GM18907 (cell line): Measurements from ENCODE around the gene AGBL1.

Experiments used
- ATAC-seq: cut with Tn5 transposase; IDR thresholded peaks from one replicate; pipeline ENCODE4 v1.9.1; 2021; ENCODE audit warnings: mild to moderate bottlenecking, moderate library complexity; ENCODE audit not compliant: unreplicated experiment

The AGBL1 gene

DNA sequence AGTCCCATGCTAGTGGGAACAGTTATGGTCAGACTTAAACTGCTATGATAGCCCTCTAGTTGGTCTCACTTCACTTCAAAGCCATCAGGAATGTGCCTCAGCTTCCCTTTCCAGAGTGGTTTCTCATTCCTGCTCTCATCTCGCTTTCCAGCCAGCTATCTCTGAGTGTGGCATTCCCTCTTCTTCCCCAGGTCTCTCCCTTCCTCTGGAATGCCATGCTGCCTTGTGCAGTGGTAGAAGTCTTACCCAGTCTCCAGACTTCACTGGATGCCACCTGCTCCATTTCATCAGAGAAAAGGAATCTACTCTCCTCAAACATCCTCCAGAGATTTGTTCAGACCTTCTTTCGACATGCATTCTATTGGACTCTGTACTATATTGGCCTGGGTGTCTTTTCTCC lies 83.0 kb downstream of the AGBL1 start:
- no peak for ATAC-seq

DNA sequence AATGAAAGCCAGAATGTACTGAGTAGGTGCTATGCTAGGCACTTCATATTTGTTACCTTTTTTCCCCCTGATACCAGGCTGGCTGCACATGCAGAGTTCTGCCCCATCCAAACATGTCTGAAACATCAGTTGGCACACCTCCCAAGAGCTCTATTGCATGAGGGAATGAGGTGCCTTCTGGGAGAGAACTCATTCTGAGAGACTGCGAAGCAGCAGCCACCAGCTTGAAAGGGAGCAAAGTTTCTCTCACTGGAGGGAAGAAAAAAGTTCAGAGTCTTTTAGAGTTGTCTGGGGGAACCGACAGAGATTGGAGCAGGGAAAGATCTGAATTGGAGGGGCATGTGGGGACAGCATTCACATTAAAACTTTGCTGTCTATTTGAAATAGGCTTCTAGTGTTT lies 84.1 kb downstream of the AGBL1 start:
- no peak for ATAC-seq

DNA sequence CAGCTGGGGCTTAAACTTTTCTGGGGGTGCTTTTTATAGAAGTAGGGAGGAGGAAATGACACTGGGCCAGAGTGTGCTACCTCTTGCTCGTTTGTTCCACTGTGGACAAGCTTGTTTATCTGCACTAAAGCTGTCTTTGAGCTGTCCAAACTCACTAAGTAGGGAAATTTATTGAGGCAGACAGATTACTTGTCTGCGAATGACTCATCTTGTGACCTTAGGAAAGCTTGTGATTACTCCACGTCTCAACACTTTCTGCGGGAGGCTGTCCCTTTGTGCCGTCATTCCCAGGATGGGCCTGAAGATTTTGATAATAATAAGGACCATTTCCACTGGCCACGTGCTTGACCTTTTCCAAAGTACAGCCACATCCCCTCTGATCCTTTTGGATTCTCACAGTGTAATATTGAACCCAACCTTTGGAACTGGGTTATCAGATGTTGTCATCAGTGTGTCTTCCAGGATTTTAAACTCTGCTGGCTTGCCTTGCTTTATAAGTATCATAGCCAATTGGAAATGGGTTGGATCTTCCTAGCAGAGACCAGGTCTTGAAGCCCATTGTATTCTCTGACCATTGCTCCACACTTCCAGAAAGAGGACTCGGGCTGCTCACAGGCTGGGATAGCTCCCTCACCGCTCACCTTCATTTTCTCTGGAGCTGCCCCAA lies 84.7 kb downstream of the AGBL1 start:
- ATAC-seq: no peak

DNA sequence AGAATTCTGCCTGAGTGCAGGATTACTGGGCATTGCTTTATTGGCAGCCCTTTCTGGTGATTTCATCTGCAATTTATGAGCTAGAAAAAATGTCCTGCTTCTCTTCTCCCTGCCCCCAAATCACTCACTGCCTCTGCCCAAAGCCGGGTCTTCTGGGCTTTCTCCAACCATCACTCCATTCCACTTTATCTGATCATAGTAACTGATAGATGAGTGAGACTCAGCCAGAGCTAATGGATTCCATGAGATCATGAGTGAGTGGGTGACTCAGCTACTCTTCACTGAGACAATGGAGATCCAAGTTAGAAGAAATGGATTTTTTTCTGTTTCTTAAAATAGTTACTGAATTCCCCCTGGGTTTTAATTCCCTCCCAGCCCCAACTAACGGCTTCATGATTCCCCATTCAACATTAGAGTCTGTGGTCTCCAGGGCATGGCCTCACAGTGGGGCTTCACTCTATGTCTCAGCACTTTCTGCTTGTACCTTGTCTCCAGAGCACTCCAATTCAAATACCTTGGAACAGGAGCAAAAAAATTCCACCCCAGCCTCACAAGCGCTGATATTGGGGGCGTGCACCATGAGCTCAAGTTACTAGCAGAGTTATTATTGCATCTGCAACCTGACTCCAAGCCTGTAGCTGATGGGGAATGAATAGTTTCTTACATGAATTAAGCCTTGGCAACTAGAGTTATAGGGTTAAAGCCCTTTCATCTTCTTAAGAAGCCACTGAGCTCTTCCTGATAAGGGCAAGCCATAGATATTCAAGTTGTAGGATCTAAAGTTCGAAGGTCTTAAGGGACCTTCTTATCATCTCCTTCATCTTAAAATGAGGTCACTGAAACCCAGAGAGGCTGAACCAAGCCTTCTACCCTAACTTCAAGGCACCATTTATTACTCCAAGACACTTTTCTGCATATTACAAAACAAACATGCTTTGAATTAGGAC lies 85.9 kb downstream of the AGBL1 start:
- ATAC-seq: no peak

DNA sequence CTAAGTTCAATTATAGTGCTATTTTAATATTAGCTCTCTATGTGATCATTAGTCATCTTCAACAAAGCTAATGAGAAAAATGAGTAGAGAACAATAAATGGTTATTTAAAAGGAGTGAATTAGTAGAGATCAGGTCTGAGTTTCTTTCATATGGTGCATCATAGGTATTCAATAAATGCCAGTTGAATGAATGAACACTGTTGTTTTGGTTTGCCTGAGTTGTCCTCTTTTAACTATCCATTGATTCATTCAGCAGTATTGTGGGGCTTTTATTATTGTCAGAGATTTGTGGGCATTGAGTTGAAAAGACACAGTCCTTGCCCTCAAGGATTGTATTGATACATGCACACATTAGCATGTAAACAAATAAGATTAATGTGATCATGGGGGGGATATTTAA lies 88.2 kb downstream of the AGBL1 start:
- ATAC-seq: no peak

DNA sequence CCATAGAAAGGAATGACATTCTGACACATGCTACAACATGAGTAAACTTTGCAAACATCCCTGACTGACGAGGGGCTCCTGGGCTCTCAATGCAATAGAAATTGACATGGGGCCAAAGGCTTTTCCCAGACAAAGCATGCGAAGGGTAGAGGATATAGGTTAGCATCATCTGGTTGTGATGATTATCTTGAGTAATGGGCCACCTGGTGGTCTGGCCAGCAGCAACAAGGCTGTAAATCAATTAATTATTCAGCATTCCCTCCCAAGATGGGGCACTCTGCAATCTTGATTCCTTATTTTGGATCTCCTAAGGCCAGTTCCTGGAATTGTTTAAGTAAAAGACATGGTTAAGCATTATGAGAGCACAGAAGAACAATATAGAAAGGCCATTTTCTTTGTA lies 99.2 kb downstream of the AGBL1 start:
- ATAC-seq: no peak

DNA sequence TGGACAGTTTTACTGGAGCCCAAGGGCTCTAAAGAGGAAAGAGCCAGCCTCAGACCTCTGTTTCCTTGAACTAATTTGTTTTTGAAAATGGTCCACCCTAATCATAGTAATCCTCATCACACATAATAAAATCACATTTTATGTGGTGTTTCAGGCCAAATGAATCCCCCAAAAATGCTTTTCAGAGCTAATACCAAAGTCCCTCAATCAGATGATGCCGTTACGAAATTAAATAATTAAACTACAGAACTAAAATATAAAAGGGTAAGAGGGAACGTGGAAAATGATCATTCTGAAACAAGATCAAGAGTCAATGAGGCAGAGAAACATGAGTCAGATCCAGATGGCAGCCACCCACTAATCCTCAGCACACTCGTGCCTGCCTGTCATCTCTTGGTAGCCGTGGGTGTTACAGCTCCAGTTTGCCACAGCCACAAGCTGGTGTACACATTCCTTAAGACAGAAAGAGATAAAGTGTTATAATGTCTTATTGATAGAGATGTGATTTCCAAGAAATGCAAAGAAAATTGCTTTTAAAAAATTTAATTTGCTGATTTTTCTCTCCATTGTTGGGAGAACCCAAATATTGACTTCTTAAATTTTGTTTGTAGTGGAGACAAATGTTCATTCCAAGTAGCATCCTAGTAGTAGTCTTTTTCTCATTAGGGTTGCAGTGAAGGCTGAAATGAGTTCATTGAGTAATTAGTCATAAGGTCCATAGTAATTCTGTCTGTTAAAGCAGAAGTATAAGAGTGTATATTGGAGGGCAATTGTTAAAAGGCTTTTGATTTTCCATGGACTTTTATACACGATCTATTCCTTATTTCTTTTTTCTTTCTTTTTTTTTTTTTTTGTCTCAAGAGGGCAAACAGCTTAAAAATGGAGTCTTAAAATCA lies 104.2 kb downstream of the AGBL1 start:
- ATAC-seq: no peak

DNA sequence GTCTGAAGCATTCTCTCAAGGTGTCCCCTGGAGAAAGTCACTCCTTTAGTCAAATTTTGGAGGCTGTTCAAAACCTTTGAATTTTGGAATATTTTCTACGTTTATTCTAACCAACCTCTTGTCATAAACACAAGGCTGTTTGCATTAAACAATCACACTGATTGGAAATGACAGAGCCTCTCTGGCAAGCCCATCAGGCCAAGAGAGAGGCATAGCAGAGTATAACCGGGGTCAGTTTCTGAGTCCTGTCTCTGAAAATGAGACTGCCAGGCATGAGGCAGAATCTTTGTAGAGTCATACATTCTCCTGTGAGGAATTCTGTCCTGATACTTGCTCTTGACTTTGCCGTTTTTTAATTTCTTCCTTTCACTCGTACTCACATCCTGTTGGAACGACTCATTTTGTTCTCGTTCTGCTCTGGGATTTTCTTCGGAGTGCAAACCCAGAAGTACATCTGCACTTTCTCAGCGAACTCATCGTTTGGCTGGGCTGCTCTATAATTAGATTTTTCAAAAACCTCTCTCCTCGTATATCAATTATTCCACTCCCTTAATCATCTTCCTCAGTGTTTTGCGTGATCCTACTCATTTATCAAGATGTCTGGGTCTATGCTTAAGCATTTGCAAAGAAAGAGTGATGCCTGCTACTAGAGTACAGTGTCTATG lies 114.2 kb downstream of the AGBL1 start:
- ATAC-seq: no peak

DNA sequence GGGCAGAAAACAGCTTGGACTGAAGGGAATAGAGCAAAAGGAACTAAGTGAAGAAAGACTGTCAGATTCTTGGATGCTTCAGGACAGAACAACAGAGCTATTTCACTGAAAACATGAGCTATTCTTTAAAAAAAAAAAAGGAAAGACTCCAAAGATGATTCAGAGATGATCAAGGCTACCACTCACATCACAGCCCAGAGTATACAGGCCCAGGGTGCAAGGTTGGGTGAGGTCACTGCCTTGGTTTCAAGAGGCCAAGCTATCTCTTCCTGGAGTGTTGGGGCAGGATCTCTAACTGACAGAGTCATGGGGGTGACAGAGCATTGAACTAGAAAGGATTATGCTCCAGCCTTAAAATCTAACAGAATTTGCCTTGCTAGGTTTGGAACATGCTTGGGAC lies 118.1 kb downstream of the AGBL1 start:
- ATAC-seq: no peak

DNA sequence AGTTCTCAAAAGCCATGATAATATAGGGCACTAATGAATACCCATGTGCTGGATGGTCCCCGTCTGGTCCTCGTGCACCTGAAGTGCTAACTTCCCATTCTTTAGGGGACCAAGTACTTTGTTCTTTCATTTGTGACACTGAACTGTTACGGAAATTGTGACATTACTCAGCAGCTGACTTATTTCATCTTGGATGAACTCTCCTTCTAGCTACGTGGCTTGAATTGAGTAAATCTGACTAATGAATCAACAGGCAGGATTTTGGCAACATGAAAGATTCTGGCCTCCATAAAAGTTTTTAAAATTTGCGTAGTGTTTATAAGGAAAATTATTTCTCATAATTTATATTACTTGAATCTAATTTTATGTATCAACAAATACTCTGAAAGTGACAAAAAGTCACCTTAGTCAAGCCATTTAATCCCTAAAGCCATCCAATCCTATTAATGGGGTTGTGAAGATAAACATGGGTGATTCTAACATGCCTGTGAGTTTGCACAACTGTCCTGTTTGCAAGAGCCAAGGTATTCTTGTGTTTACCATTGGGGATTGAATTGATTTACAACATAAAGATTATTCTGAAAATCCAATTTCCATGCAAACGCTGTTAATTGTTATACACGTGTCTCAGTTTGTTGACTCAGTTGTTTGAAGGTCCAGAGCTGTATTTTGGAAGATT lies 119.9 kb downstream of the AGBL1 start:
- ATAC-seq: no peak

DNA sequence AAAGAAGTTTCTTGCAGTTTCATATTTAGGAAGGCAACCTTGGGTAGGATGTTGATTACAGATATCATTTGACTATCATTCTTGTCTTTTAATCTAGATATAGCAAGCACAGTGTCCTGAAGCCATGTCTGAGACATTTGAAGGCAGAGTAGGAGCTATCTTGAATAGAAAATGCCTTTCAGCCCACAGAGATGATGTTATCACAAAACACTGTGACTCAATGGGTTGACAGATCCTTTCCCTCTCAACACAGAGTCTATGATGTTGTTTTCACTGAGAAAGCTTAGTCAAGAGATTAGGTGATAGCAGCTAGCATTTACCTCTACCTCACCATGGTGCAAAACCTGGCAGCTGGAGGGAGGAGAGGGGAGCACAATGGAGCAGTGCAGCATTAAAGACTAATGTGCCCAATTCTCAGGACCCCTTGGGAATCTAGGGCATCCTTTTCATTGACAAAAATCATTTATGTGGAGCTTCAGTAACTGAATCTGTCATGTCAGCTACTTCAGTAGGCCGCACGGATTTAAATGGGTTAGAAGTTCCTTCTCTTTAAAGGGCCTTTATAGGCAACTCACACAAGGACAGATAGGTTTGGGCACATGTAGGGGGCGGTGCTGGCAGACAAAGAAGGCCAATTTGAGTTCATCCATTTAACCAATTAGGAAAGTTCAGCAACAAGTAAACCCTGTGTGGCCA lies 121.8 kb downstream of the AGBL1 start:
- ATAC-seq: no peak

DNA sequence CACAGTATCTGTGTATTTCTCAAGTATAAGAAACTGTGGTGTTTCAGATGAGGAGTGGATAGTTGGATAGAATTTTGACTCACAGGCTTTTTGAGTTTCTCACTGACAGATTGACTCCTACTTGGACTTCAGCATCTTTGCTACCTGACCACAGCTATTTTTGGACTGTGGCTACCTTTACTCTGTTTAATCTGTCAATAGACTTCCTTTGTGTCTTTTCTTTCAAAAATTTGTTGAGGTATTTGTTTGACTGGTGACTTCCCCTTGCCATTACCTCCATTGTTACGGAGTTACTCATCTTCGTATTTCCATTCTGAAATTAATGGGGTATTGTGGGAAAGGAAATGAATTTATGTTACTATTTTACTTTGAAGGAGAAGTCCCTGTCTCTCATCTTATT lies 123.8 kb downstream of the AGBL1 start:
- ATAC-seq: no peak

DNA sequence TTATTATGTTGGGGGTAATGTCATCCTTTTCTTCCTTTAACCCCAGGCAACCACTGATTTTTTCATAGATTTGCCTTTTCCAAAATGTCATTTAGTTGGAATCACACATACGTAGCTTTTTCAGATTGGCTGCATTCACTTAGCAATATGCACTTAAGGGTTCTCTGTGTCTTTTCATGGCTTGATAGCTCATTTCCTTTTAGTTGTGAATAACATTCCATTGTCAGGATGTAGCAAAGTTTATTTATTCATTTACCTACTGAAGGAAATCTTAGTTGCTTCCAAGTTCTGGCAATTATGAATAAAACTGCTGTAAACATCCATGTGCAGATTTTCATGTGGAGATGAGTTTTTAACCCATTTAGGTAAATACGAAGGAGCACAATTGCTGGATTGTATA lies 125.4 kb downstream of the AGBL1 start:
- no peak for ATAC-seq

DNA sequence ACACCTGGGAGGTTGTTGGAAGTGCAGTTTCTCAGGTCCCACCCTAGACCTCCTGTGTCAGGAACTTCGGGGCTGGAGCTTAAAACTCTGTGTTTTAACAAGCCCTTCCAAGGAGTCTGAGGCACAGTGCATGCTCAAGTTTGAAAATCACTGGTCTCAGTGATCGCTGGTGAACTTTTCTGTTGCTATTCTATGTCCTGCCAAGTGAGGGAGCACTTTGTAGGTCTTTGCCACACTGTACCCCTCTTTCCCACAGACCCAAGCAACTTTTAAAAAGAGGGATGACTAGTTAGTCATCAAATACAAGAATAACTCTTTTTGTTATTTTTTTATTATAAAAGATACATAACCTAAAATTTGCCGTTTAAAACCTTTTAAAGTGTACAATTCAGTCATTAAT lies 133.7 kb downstream of the AGBL1 start:
- ATAC-seq: no peak

DNA sequence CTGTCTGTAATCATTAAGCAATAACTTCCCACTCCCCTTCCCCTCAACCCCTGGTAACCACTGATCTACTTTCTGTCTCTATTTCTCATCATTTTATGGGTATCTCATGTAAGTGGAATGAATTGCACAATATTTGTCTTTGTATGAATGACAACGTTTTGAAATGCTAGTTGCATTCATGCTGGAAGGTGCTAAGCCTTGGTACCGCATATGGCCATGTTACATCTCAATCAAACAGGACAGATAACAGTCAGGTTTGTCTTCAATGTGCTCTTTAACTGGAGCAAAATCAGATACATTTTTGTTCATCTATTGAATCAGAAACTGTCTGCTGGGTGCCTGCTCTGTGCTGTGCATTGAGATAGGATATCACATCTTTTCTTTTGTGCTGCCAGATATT lies 134.2 kb downstream of the AGBL1 start:
- no peak for ATAC-seq

DNA sequence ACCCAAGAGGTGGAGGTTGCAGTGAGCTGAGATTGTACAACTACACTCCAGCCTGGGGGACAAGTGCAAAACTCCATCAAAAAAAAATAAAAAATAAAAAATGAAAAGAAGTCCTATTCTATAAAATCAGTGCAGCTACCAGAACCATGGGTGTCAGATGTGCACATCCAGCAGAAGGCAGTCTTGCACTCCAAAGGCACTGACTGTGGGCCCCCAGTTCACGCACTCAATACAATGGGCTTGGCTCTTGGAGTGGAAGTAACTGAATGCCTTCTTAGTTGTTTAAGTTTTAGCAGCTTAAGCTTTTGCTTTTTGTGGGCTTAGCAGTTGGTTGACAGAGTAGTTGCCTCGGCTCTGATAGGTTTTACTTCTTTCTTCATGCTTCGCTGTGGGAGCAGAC lies 141.4 kb downstream of the AGBL1 start:
- ATAC-seq: no peak

DNA sequence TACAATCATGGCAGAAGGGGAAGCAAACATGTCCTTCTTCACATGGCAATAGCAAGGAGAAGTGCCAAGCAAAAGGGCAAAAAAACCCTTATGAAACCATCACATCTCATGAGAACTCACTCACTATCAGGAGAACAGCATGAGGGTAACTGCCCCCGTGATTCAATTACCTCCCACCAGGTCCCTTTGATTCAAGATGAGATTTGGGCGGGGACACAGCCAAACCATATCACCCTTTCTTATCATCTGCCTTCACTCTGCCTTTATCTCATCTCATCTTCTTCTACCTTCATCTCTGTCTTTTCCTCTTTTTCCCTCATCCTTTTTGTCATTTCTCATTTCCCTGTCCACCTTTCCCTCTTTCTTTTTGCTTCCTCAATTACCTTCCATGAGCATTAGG lies 149.6 kb downstream of the AGBL1 start:
- ATAC-seq: no peak

DNA sequence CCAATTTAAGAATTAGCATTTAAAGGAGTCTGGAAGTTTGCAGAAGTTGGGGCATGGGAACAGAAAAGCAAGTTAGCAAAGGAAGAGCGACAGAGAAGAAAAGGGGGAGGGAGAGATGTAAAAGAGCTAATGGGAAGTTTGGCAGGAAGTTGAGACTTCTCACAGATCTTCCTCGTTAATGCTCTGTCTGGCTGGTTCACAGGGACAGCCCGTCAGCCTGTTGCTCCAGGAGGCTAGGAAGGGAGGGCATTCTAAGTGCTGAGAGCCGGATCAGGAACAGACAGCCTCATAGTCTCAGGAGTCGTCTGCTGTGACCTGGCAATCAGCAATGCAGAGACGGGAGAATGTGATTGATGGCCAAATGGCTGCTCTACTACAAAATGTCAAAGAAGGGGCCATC lies 150.3 kb downstream of the AGBL1 start:
- ATAC-seq: no peak

DNA sequence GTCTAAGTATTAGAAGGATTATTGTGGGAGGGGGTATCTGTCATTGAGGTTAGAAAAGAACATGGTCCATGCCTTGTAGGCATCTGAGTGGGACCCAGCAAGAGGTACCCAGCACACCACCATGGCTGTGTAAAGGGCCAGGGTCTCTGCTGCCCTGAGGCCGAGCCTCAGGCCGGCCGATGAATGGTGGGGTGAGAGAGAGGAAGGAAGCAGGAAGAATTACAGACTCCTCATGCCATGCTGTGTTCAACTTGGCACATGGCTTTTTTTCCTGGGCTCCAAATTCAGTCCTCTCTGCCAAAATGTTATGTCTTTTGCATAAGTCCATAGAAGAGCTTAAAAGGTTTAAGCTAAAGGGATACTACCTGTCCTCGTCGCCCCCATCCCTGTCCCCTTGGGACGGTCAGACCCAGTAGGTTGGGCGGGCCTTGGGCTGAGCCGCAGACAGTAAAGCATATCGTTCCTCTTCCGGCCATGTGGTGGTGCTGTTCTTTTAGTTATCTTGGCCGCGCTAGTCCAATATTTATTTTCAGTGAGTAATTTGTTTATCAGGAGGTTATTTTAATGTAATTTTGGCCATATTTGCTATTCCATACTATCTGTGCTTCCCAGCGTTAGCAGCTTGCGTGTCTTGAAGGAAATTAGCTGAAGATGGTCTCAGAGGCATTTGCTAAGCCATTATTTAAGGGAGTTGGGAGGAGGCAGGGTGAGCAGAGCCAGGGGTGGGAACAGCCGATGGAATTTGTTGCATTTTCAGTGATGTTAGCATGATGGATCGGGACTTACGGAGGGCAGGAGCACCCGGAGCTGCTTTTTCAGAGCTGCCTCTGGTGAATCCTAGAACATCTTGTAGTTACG lies 152.4 kb downstream of the AGBL1 start:
- ATAC-seq: peak; percentile 82
